ENCODE measurements around the gene ALDH4A1.

- TF ChIP-seq POLR2A (IDR thresholded peaks at IDR 0.05): no peak
- no peak for TF ChIP-seq CTCF (IDR thresholded peaks at IDR 0.05)
These were observed 26.1 kb upstream of the ALDH4A1 start for GRCh38 chr1:18928406-18928805.

Data from gastroesophageal sphincter (tissue), 3 donors.